ENCODE data around the gene SLC37A4.
"Not testable (repeated sequence)": the region's sequence is repeated elsewhere in the genome, so short reads cannot be mapped to it uniquely, and the experiment has no call there.

Gene SLC37A4

DNA sequence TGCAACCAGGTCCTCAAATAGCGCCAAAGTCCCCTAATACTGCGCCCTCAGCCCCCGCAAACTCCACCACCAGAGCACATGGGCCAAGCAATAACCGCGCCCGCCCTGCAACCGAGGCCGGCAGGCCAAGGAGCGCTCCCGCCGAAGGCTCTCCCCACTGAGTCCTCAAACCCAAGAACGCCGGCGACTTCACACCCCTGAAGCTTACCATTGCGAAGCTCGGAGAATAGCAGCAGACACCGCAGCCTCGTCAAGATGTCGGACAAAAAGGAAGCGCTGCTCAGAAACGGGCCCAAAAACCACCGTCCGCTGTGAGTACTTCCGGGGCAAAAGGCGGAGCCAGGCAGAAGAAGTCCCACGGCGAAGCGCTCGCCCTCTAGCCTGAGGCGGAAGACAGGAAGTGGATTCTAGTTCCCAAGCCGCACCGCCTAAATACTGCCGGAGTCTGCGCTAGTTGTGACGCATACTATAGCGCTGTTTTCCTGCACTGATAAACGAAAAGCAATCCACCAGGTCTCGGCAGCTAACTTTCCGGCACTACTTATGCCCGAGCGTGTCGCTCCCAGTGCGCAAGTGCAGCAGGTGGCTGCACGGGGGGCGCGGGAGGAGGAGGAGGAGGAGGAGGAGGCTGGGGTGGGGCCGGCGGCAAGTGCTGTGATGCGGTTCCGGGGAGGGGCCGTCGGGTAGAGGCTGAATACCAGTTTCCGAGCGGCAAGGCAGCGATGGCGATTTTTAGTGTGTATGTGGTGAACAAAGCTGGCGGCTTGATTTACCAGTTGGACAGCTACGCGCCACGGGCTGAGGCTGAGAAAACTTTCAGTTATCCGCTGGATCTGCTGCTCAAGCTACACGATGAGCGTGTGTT is 12.4 kb downstream of the SLC37A4 start, which contains the start of the genes RPS25 and TRAPPC4:
Gene RPS25, minus strand, starts transcription at position 270 of the 865 bp plus-strand sequence. Its CDS starts 59 bp downstream, at position 211.
Gene TRAPPC4, plus strand, starts transcription at position 693 of the 865 bp plus-strand sequence. Its CDS starts 30 bp downstream, at position 723.
- TF ChIP-seq CTCF (IDR thresholded peaks at IDR 0.05; ENCODE audit: extremely low read depth, insufficient read depth, missing control alignments): no peak
- in situ Hi-C loops (cut with MboI; ENCODE audit: low pct_unique_long_range_greater_than_20kb, low sequenced_read_pairs, unreplicated experiment): no loop called here
- peak; percentile 94 for DNase-seq (ENCODE audit: low spot score)

DNA sequence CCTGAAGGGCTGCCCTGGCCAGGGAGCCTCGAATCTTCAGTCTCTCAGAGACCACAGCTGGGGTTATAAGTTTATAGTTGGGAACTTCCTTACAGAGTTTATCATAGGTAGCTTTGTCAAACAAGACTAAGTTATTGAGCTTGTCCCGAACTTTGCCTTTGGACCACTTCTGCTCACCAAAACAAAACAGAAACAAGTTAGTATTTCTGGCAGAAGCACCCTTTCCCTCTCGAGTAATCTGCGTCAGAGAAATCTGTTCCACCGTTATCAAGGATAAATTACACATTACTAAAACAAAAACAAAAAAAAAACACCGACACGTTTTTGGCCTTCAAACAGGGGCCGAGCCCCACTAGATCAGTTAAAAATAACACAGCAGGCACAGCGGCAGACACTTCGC is 13.3 kb downstream of the SLC37A4 start:
- DNase-seq (ENCODE audit: low spot score); in situ Hi-C loops (cut with MboI; ENCODE audit: low pct_unique_long_range_greater_than_20kb, low sequenced_read_pairs, unreplicated experiment): not testable (repeated sequence)

GRCh38 chr11:119016216-119017009 is 14.3 kb downstream of the SLC37A4 start:
- DNase-seq (ENCODE audit: low spot score): no peak
- in situ Hi-C loops (cut with MboI; ENCODE audit: low pct_unique_long_range_greater_than_20kb, low sequenced_read_pairs, unreplicated experiment): no loop called here
- TF ChIP-seq CTCF (IDR thresholded peaks at IDR 0.05; ENCODE audit: extremely low read depth, insufficient read depth, missing control alignments): no peak

DNA sequence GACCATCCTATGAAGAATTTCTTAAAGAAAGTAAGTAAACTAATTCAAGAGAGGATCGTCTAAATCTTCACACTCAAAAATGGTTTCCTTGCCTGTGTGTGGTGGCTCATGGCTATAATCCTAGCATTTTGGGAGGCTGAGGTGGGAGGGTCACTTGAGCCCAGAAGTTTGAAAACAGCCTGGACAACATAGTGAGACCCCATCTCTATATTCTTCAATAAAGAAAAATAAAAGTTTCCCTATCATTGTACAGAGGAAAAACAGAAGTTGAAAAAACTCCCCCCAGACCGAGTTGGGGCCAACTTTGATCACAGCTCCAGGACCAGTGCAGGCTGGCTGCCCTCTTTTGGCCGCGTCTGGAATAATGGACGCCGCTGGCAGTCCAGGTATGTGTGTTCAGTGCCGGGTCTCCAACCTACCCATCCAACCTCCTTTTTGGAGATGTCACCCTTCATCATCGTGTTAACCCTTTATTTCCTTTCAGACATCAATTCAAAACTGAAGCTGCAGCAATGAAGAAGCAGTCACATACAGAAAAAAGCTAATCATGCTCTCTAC is 15.5 kb downstream of the SLC37A4 start:
- in situ Hi-C loops (cut with MboI; ENCODE audit: low pct_unique_long_range_greater_than_20kb, low sequenced_read_pairs, unreplicated experiment): no loop called here
- no peak for DNase-seq (ENCODE audit: low spot score)
- TF ChIP-seq CTCF (IDR thresholded peaks at IDR 0.05; ENCODE audit: extremely low read depth, insufficient read depth, missing control alignments): peak; percentile 14

- TF ChIP-seq CTCF (IDR thresholded peaks at IDR 0.05; ENCODE audit: extremely low read depth, insufficient read depth, missing control alignments): no peak
- in situ Hi-C loops (cut with MboI; ENCODE audit: low pct_unique_long_range_greater_than_20kb, low sequenced_read_pairs, unreplicated experiment): no loop called here
- no peak for DNase-seq (ENCODE audit: low spot score)
These were observed 16.3 kb downstream of the SLC37A4 start for GRCh38 chr11:119014209-119014924.

DNA sequence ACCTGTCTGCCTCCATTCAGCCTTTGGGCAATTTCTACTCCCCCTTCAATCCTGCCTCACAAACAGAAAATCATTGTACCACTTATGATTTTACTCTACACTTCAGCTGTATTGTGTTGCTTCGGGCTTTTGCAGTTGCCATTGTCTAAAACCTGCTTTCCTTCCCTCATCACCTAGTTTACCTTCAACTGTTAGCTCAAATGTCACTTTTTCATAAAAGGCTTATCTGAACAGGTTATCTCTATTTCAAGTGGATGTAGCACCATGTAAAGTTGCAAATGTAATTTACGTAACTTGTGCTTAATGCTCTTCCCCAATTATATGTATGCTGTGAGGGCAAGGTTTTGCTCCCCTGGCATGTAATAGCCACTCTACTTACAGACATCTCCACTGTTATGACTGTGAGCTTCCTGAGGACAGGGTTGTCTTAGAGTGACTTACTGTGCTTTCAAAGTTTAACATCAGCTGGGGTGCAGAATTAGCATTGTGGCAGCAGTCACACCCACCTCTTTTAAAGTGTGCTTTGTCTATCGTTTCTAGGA is 18.0 kb downstream of the SLC37A4 start:
- in situ Hi-C loops (cut with MboI; ENCODE audit: low pct_unique_long_range_greater_than_20kb, low sequenced_read_pairs, unreplicated experiment): no loop called here
- no peak for TF ChIP-seq CTCF (IDR thresholded peaks at IDR 0.05; ENCODE audit: extremely low read depth, insufficient read depth, missing control alignments)
- peak; percentile 6 for DNase-seq (ENCODE audit: low spot score)
